ENCODE results near the gene PGM2. TPM values are rescaled to one million over a fixed set of nuclear protein-coding genes. Genes with fewer than 3 reads are reported as not detected.

The PGM2 gene
- total RNA-seq, 1 experiment from 2014 or later = 31.0 TPM

DNA sequence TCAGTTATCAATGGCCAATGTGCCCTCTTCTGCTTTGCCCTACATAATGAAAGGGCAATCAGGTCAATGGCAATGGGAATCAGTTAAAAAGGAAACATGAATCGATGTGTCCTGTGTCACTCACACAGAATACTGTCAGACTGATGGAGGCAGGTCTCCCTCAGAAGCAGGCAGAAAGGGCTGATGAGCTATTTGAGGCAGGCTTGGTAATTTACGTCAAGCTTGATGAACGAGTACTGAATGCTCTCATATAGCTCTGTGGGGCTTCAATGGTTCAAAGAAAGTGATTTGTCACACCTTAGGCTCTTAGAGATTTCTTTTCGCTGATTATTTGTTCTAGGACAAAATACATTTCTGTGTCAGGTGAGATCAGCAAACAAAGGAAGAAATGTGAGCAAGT is 41.8 kb downstream of the PGM2 start:
- BruUV-seq (replicated peaks) = no TSS peak
- Histone ChIP-seq H3K4me1 (ENCODE audit: insufficient read depth, low read length, poor library complexity, severe bottlenecking) (no peaks in the 10 kb centered on the region), H3K27me3 (replicated peaks; ENCODE audit: insufficient read depth, low read depth, low read length, poor library complexity) (no peaks in the 10 kb centered on the region), H3K36me3 (ENCODE audit: insufficient read depth, low read length, poor library complexity, severe bottlenecking) (no peaks in the 10 kb centered on the region), H3K27ac (ENCODE audit: low read depth, low read length, poor library complexity, severe bottlenecking) (no peak overlapping the region), H3K9me3 (ENCODE audit: low read depth, low read length, poor library complexity, severe bottlenecking) (no peaks in the 10 kb centered on the region), H3K4me3 (ENCODE audit: low read depth, low read length, poor library complexity, severe bottlenecking) (no peak overlapping the region)
- intact Hi-C loops (cut with micrococcal nuclease; ENCODE audit: unreplicated experiment) = no loop called here
- TF ChIP-seq, protein P1, sequence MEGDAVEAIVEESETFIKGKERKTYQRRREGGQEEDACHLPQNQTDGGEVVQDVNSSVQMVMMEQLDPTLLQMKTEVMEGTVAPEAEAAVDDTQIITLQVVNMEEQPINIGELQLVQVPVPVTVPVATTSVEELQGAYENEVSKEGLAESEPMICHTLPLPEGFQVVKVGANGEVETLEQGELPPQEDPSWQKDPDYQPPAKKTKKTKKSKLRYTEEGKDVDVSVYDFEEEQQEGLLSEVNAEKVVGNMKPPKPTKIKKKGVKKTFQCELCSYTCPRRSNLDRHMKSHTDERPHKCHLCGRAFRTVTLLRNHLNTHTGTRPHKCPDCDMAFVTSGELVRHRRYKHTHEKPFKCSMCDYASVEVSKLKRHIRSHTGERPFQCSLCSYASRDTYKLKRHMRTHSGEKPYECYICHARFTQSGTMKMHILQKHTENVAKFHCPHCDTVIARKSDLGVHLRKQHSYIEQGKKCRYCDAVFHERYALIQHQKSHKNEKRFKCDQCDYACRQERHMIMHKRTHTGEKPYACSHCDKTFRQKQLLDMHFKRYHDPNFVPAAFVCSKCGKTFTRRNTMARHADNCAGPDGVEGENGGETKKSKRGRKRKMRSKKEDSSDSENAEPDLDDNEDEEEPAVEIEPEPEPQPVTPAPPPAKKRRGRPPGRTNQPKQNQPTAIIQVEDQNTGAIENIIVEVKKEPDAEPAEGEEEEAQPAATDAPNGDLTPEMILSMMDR (conservative IDR thresholded peaks at IDR 0.05; ENCODE audit: low read depth, low read length) = no peak
- TF ChIP-seq EZH2 (IDR thresholded peaks at IDR 0.05; ENCODE audit: borderline replicate concordance, low read depth, low read length, poor library complexity, severe bottlenecking) = no peak
- ChIA-PET POLR2A (ENCODE audit: low non-redundant PET) (no interaction called here), CTCF (no interaction called here)
- DNase-seq (ENCODE audit: low spot score) = no peak

DNA sequence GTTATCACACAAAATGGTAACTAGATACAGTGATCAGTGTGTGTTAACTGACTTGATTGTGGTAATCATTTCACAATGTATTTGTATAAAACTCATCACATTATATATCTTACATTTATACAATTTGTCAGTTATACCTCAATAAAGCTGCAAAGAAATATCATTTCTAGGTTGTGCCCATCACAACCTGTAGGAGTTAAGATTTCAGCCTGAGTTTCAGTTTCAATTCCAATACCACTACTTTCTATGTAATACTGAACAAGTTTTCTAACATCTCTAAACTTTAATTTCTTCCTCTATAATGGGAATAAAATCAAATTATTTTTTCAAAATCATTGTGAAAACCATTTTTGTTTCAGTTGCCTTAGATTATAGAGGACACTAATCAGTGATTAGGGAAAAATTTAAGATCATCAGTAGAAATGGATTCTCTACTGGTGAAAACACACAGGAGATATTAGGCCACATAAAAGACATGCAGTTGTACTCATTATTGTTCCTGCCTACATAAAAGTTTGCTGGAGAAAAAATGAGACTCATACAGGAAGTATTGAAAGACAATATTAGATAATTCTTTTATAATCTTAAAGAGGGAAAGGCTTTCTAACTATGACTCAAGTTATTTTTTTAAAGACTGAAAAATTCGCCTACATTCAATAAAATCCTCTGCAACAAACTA is 46.0 kb downstream of the PGM2 start:
- intact Hi-C loops (cut with micrococcal nuclease; ENCODE audit: unreplicated experiment) = no loop called here
- ChIA-PET CTCF (no interaction called here), POLR2A (ENCODE audit: low non-redundant PET) (no interaction called here)
- Histone ChIP-seq H3K36me3 (ENCODE audit: insufficient read depth, low read length, poor library complexity, severe bottlenecking) (no peaks in the 10 kb centered on the region), H3K27me3 (replicated peaks; ENCODE audit: insufficient read depth, low read depth, low read length, poor library complexity) (no peaks in the 10 kb centered on the region), H3K27ac (ENCODE audit: low read depth, low read length, poor library complexity, severe bottlenecking) (no peak overlapping the region), H3K4me3 (ENCODE audit: low read depth, low read length, poor library complexity, severe bottlenecking) (no peak overlapping the region), H3K4me1 (ENCODE audit: insufficient read depth, low read length, poor library complexity, severe bottlenecking) (no peaks in the 10 kb centered on the region), H3K9me3 (ENCODE audit: low read depth, low read length, poor library complexity, severe bottlenecking) (no peaks in the 10 kb centered on the region)
- no peak for TF ChIP-seq EZH2 (IDR thresholded peaks at IDR 0.05; ENCODE audit: borderline replicate concordance, low read depth, low read length, poor library complexity, severe bottlenecking)
- TF ChIP-seq, protein P1 (conservative IDR thresholded peaks at IDR 0.05; ENCODE audit: low read depth, low read length) = no peak
- BruUV-seq (replicated peaks) = no TSS peak
- DNase-seq (ENCODE audit: low spot score) = no peak

DNA sequence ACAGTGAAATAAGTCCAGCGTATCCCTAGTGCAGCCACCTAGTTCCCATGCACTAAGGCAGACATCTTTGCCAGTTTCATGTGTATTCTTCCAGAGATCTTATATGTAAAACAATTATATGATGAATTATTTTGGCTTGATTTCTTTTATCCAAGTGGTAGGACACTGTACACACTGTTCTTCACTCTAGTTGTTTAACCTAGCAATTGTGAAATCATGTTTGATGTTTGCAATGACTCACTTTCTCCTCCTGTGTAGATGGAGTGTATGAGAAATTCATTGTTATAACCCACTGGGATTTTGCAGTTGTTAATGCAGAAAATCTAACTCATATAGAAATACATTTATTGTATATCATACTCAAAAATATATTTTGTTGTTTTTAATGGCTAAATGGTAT is 46.9 kb downstream of the PGM2 start:
- TF ChIP-seq, protein P1 (conservative IDR thresholded peaks at IDR 0.05; ENCODE audit: low read depth, low read length) = no peak
- TF ChIP-seq EZH2 (IDR thresholded peaks at IDR 0.05; ENCODE audit: borderline replicate concordance, low read depth, low read length, poor library complexity, severe bottlenecking) = no peak

More for the DNA sequence above, 46.9 kb downstream of the PGM2 start:
- DNase-seq (ENCODE audit: low spot score) = no peak
- Histone ChIP-seq H3K36me3 (ENCODE audit: insufficient read depth, low read length, poor library complexity, severe bottlenecking) (no peaks in the 10 kb centered on the region), H3K27ac (ENCODE audit: low read depth, low read length, poor library complexity, severe bottlenecking) (no peak overlapping the region), H3K9me3 (ENCODE audit: low read depth, low read length, poor library complexity, severe bottlenecking) (no peaks in the 10 kb centered on the region), H3K4me3 (ENCODE audit: low read depth, low read length, poor library complexity, severe bottlenecking) (no peak overlapping the region), H3K4me1 (ENCODE audit: insufficient read depth, low read length, poor library complexity, severe bottlenecking) (no peaks in the 10 kb centered on the region), H3K27me3 (replicated peaks; ENCODE audit: insufficient read depth, low read depth, low read length, poor library complexity) (no peaks in the 10 kb centered on the region)
- CTCF ChIA-PET = no interaction called here
- no TSS peak for BruUV-seq (replicated peaks)
- intact Hi-C loops (cut with micrococcal nuclease; ENCODE audit: unreplicated experiment) = no loop called here
- POLR2A ChIA-PET (ENCODE audit: low non-redundant PET) = no interaction called here

All from A673 (cell line).